ENCODE measurements around the gene RPUSD1. TPM values are rescaled to one million over a fixed set of nuclear protein-coding genes. Genes with fewer than 3 reads are reported as not detected.

The RPUSD1 gene
- total RNA-seq, 1 experiment from 2014 or later = 59.9 TPM

DNA sequence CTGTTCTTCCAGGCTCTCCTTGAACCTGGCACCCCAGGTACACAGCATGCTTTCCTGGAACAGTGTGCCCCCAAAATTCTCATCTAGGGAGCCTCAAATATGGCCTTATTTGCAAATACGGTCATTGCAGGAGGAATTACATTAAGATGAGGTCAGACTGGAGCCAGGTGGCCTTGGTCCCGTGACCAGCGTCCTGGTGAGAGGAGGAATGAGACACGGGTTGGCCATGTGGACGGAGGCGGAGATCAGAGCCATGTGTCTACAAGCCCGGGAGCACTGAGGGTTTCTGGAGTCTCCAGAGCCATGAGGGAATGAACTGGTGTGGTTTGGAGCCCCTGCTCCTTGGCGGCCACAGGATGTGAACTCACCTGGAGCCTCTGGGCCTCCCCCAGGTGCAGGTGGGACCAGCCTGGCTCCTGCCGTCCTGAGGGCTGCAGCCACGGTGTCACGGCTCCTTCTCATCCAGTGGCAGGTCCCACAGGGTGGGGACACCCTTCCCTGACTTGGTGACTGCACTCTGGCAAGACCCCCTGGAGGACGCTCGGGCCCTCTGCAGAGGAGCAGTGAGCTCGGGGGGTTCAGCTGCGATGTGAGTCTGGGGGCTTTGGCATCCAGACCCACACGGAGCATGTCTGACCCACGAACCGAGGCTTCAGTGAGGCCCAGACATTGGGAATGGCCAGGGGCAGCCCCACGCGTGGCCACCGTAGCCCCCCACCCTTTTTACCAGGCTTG lies 34.2 kb upstream of the RPUSD1 start:
- no TSS peak for BruUV-seq (replicated peaks)
- intact Hi-C loops (cut with micrococcal nuclease) = no loop called here
- no peak for ATAC-seq

More for the DNA sequence above, 34.2 kb upstream of the RPUSD1 start:
- POLR2A ChIA-PET = interaction anchor here (0.6 kb wide), 1 partner anchor 34 kb away, joined by 3 read pairs; the partner anchor contains the start of genes CHTF18 and RPUSD1
- Histone ChIP-seq H2AFZ (ENCODE audit: low read depth, low read length, poor library complexity, severe bottlenecking) (no peak overlapping the region), H3K4me1 (ENCODE audit: control insufficient read depth in 1 of 2, insufficient read depth in 2 of 2, low read length in 2 of 2) (no peaks in the 10 kb centered on the region), H3K9me2 (ENCODE audit: insufficient read depth) (no peaks in the 10 kb centered on the region), H3K4me2 (ENCODE audit: low read length) (no peak overlapping the region), H3K4me3 (replicated peaks in 1 of 2; ENCODE audit: low read depth in 1 of 2, low read length in 2 of 2) (no peak overlapping the region), H4K20me1 (ENCODE audit: insufficient read depth) (no peaks in the 10 kb centered on the region), H3K27me3 (ENCODE audit: insufficient read depth, low read length) (no peaks in the 10 kb centered on the region), H3K27ac (ENCODE audit: low read depth, low read length) (no peak overlapping the region), H3K9me3 (ENCODE audit: control insufficient read depth in 1 of 2, insufficient read depth in 1 of 2, low read depth in 1 of 2, low read length in 2 of 2) (no peaks in the 10 kb centered on the region), H3K36me3 (ENCODE audit: control insufficient read depth in 1 of 2, insufficient read depth in 2 of 2, low read length in 2 of 2) (no peaks in the 10 kb centered on the region), H3K9ac (ENCODE audit: low read length) (no peak overlapping the region), H3K79me2 (ENCODE audit: insufficient read depth, low read length) (no peaks in the 10 kb centered on the region)
- no peak for DNase-seq (ENCODE audit: low read depth, low spot score)
- TF ChIP-seq SP1 (IDR thresholded peaks at IDR 0.05; ENCODE audit: low read depth) (no peak), ZFX (IDR thresholded peaks at IDR 0.05) (no peak), YY1 (IDR thresholded peaks at IDR 0.05; ENCODE audit: extremely low read depth, insufficient replicate concordance, low read depth, low read length) (no peak), JUND (IDR thresholded peaks at IDR 0.05) (no peak), TCF7L2 (IDR thresholded peaks at IDR 0.05; ENCODE audit: borderline replicate concordance, extremely low read depth, insufficient read depth, insufficient read length) (no peak), FOSL1 (IDR thresholded peaks at IDR 0.05; ENCODE audit: low read depth) (no peak), SIN3A (IDR thresholded peaks at IDR 0.05; ENCODE audit: low read depth) (no peak), EZH2 (IDR thresholded peaks at IDR 0.05) (no peak), CBX3 (IDR thresholded peaks at IDR 0.05; ENCODE audit: low read depth) (no peak), SRF (IDR thresholded peaks at IDR 0.05; ENCODE audit: low read depth) (no peak), EGR1 (IDR thresholded peaks at IDR 0.05; ENCODE audit: low read depth) (no peak), EZH2phosphoT487 (IDR thresholded peaks at IDR 0.05; ENCODE audit: borderline replicate concordance) (no peak)
- TF ChIP-seq, protein P1, sequence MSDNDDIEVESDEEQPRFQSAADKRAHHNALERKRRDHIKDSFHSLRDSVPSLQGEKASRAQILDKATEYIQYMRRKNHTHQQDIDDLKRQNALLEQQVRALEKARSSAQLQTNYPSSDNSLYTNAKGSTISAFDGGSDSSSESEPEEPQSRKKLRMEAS (IDR thresholded peaks at IDR 0.05) = no peak
- TF ChIP-seq, protein P2, sequence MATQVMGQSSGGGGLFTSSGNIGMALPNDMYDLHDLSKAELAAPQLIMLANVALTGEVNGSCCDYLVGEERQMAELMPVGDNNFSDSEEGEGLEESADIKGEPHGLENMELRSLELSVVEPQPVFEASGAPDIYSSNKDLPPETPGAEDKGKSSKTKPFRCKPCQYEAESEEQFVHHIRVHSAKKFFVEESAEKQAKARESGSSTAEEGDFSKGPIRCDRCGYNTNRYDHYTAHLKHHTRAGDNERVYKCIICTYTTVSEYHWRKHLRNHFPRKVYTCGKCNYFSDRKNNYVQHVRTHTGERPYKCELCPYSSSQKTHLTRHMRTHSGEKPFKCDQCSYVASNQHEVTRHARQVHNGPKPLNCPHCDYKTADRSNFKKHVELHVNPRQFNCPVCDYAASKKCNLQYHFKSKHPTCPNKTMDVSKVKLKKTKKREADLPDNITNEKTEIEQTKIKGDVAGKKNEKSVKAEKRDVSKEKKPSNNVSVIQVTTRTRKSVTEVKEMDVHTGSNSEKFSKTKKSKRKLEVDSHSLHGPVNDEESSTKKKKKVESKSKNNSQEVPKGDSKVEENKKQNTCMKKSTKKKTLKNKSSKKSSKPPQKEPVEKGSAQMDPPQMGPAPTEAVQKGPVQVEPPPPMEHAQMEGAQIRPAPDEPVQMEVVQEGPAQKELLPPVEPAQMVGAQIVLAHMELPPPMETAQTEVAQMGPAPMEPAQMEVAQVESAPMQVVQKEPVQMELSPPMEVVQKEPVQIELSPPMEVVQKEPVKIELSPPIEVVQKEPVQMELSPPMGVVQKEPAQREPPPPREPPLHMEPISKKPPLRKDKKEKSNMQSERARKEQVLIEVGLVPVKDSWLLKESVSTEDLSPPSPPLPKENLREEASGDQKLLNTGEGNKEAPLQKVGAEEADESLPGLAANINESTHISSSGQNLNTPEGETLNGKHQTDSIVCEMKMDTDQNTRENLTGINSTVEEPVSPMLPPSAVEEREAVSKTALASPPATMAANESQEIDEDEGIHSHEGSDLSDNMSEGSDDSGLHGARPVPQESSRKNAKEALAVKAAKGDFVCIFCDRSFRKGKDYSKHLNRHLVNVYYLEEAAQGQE (IDR thresholded peaks at IDR 0.05; ENCODE audit: low read depth) = no peak
- TF ChIP-seq, protein P3, sequence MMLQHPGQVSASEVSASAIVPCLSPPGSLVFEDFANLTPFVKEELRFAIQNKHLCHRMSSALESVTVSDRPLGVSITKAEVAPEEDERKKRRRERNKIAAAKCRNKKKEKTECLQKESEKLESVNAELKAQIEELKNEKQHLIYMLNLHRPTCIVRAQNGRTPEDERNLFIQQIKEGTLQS (IDR thresholded peaks at IDR 0.05) = no peak
- TF ChIP-seq, protein P4, sequence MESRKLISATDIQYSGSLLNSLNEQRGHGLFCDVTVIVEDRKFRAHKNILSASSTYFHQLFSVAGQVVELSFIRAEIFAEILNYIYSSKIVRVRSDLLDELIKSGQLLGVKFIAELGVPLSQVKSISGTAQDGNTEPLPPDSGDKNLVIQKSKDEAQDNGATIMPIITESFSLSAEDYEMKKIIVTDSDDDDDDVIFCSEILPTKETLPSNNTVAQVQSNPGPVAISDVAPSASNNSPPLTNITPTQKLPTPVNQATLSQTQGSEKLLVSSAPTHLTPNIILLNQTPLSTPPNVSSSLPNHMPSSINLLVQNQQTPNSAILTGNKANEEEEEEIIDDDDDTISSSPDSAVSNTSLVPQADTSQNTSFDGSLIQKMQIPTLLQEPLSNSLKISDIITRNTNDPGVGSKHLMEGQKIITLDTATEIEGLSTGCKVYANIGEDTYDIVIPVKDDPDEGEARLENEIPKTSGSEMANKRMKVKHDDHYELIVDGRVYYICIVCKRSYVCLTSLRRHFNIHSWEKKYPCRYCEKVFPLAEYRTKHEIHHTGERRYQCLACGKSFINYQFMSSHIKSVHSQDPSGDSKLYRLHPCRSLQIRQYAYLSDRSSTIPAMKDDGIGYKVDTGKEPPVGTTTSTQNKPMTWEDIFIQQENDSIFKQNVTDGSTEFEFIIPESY (IDR thresholded peaks at IDR 0.05; ENCODE audit: extremely low read depth, insufficient replicate concordance, low read length) = no peak
- TF ChIP-seq, protein P5, sequence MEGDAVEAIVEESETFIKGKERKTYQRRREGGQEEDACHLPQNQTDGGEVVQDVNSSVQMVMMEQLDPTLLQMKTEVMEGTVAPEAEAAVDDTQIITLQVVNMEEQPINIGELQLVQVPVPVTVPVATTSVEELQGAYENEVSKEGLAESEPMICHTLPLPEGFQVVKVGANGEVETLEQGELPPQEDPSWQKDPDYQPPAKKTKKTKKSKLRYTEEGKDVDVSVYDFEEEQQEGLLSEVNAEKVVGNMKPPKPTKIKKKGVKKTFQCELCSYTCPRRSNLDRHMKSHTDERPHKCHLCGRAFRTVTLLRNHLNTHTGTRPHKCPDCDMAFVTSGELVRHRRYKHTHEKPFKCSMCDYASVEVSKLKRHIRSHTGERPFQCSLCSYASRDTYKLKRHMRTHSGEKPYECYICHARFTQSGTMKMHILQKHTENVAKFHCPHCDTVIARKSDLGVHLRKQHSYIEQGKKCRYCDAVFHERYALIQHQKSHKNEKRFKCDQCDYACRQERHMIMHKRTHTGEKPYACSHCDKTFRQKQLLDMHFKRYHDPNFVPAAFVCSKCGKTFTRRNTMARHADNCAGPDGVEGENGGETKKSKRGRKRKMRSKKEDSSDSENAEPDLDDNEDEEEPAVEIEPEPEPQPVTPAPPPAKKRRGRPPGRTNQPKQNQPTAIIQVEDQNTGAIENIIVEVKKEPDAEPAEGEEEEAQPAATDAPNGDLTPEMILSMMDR (IDR thresholded peaks at IDR 0.05 in 2 of 3, conservative IDR thresholded peaks at IDR 0.05 in 1 of 3; ENCODE audit: borderline replicate concordance in 1 of 3, insufficient read depth in 1 of 3, low read depth in 2 of 3, low read length in 2 of 3) = no peak
- CTCF ChIA-PET = no interaction called here
- RAD21 ChIA-PET (ENCODE audit: low non-redundant PET in 1 of 2, low total read pairs in 2 of 2, uncharacterized antibody in 2 of 2, unreplicated experiment in 2 of 2) = no interaction called here

Data from HCT116 (cell line).